Adrenal gland (tissue), 5 donors: Measurements from ENCODE around the gene TEKTIP1.

Source experiments
- CTCF ChIP-seq, 6 experiments: fragments of 450-650 bp in 4 of 6; fragments of 200-600 bp in 2 of 6; sonication (generic) in 1 of 6; IDR thresholded peaks; 1 replicate in 5 of 6; 2 replicates in 1 of 6; pipeline versions ENCODE4 v1.5.1 to v1.8.0; 2016 to 2021; ENCODE audit warnings: antibody characterized with exemption in 6 of 6, mild to moderate bottlenecking in 2 of 6, moderate library complexity in 1 of 6
- POLR2A ChIP-seq, 2 donors: fragments of 450-650 bp; IDR thresholded peaks; one replicate each; pipeline ENCODE4 v1.6.1; 2017; ENCODE audit warnings: antibody characterized with exemption in 2 of 2, mild to moderate bottlenecking in 2 of 2, moderate library complexity in 1 of 2
- donor health status: DM: no; HTN: no; CAD: no.

- TF ChIP-seq CTCF (IDR thresholded peaks at IDR 0.05) (no peak), POLR2A (IDR thresholded peaks at IDR 0.05) (no peak)
Observed at GRCh38 chr19:3573162-3573857, 34.3 kb downstream of the TEKTIP1 start.
